Measurements from ENCODE around the gene KHDC1L. TPM values are rescaled to one million over a fixed set of nuclear protein-coding genes. Genes with fewer than 3 reads are reported as not detected.

The KHDC1L gene
- total RNA-seq, 1 experiment from 2014 or later = 0.28 TPM

DNA sequence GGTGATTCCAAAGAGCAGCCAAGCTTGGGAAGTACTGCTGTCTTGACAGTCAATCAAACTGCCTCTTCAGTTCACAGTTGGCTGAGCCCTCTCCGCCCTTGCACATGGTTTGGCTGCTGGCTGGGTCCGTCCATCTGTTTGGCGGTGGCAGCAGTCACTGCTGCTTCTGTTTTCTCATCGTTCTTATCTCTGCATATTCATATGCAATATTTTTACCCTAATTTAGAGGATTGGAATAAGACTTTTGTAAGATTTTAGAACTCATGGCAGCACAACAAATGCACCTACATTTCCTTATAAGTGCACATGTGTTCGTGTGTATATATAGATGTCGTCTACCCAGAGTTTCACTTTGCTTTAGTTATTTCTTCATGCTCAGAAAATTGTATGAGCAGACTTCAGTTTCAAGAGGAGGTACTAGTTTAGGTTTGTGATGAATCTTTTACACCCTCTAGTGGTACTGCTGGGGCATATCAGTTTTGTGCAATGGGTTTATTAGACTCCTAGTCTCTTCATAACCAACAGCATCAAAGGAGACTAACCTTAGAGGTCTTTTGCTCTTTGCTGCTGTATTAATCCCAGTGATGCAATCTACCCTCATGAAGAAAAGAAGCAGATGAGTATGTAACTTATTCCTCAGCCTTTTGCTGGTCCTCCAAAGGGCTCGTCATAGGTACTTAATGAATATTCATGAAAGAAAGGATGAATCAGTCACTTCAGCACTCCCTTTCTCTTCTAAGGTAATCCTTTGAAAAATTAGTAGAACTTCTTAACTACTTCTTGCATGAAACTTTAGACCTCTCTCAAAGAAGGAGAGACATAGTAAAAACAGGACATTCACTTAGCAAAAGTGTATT is 44.3 kb downstream of the KHDC1L start:
- Histone ChIP-seq H3K36me3 (replicated peaks; ENCODE audit: control insufficient read depth, insufficient read depth, low read length) (no peaks in the 10 kb centered on the region), H3K27me3 (ENCODE audit: control insufficient read depth, insufficient read depth, low read length) (no peaks in the 10 kb centered on the region), H3K4me3 (ENCODE audit: insufficient read depth, low read depth, low read length) (no peak overlapping the region)
- peak; percentile 32 for DNase-seq

DNA sequence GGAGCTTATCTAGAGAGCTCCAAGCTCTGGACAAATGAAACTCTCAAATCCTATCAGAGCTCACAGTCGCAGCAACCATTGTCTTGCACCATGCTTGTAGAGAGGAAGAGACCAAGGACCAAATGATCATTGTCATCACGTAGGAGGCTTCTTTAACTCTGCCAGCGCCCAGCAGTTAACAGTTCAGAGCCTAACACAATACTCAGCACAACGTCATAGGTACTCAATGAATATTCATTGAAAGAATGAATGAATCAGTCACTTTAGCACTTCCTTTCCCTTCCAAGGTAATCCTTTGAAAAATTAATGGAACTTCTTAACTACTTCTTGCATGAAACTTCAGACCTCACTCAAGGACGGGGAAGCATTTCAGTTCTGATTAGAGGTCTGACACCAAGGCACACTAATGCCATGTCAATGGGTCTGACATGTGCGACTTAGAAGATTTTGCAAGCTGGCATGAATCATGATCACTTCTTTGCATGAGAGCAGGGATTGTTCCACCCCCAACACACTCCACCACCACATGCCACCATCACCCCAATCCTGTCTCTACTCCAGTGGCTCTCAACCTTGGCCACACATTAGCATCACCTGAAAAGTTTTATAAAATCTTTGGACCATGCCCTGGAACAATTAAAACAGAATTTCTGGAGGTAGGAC is 45.1 kb downstream of the KHDC1L start:
- DNase-seq = no peak
- H3K4me3 ChIP-seq (ENCODE audit: insufficient read depth, low read depth, low read length) = no peak overlapping the region
- H3K27me3 ChIP-seq (ENCODE audit: control insufficient read depth, insufficient read depth, low read length) = no peaks in the 10 kb centered on the region
- no peaks in the 10 kb centered on the region for H3K36me3 ChIP-seq (replicated peaks; ENCODE audit: control insufficient read depth, insufficient read depth, low read length)

DNA sequence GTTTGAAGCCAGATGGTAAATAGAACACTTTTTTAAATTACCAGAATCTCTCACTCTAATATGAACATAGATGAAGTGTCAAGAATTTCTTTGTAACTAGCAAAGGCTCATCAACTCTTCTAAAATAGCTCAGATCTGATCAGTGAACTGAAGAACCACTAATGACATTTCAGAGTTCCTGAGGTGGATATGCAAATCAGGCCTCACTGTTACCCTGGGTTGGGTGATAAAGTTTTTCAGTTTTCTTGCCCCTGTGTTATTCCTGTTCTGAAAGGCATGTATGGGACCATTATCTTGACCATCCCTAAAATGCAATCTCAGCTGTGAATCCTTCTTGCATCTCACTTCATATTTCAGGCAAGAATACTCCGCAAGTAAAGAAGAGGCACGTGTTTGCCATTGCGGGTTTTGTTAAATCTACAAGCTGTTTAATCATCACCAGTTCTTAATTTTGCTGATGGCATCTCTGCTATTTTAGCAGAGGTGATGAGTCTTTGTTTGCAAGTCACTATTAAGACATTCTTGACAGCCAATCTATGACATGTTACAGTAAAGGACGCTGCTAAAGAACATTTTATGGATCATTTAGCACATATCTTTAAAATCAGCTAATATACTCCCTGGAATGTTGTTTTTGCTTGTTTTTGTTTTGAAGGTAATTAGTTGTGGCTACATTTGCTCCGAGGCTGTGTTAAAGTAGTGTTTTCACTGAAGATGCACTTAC is 47.9 kb downstream of the KHDC1L start:
- H3K36me3 ChIP-seq (replicated peaks; ENCODE audit: control insufficient read depth, insufficient read depth, low read length) = no peaks in the 10 kb centered on the region
- DNase-seq = no peak
- H3K27me3 ChIP-seq (ENCODE audit: control insufficient read depth, insufficient read depth, low read length) = no peaks in the 10 kb centered on the region
- no peak overlapping the region for H3K4me3 ChIP-seq (ENCODE audit: insufficient read depth, low read depth, low read length)

DNA sequence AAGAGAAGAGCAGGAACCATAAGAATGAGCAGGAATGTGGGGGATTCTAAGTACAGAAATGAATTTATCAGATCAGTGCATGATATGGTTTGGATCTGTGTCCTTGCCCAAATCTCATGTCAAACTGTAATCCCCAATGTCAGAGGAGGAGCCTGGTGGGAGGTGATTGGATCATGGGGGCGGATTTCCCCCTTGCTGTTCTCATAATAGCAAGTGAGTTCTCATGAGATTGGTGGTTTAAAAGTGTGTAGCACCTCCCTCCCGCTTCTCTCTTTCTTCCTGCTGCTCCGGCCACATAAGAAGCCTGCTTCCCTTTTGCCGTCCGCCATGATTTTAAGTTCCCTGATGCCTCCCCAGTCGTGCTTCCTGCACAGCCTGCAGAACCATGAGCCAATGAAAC is 49.2 kb downstream of the KHDC1L start:
- DNase-seq = no peak
- Histone ChIP-seq H3K36me3 (replicated peaks; ENCODE audit: control insufficient read depth, insufficient read depth, low read length) (no peaks in the 10 kb centered on the region), H3K4me3 (ENCODE audit: insufficient read depth, low read depth, low read length) (no peak overlapping the region), H3K27me3 (ENCODE audit: control insufficient read depth, insufficient read depth, low read length) (no peaks in the 10 kb centered on the region)

DNA sequence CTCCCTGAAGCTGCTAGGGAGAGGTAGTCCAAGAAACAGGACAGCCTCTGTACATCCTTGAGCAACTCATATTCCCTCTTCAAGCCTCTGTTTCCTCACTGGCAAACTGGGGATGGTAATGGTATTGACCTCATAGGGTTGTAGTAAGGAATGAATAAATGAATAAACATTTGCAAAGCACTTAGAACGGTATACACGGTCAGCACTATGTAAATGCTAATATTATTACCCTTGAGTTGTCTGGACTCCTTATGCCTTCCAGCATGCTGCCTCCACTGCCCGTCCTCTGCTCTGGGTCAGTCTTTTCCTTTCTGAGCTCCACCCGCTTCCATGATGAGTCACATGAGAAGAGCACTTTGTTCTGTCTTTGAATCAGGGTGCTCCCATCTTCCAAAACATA is 50.6 kb downstream of the KHDC1L start:
- Histone ChIP-seq H3K27me3 (ENCODE audit: control insufficient read depth, insufficient read depth, low read length) (no peaks in the 10 kb centered on the region), H3K4me3 (ENCODE audit: insufficient read depth, low read depth, low read length) (no peak overlapping the region), H3K36me3 (replicated peaks; ENCODE audit: control insufficient read depth, insufficient read depth, low read length) (no peaks in the 10 kb centered on the region)
- no peak for DNase-seq

Other genes with a start within 250 kb of the KHDC1L start
- 3.3 and 4.5 TPM in 2 replicates for gene KHDC1, start 37.7 kb upstream of the KHDC1L start, total RNA-seq (2014; rRNA removed; shearing (Covaris generic))
- 0.97 and 2.1 TPM in 2 replicates for gene DPPA5, start 128.8 kb upstream of the KHDC1L start, total RNA-seq (2014; rRNA removed; shearing (Covaris generic))
- 0.87 TPM in 1 of 2 replicates, not detected in the other for gene KHDC3L, start 137.2 kb upstream of the KHDC1L start, total RNA-seq (2014; rRNA removed; shearing (Covaris generic))
- gene OOEP, start 144.4 kb upstream of the KHDC1L start, total RNA-seq (2014; rRNA removed; shearing (Covaris generic)) = not detected in 2 replicates
- gene DDX43, start 169.3 kb upstream of the KHDC1L start, total RNA-seq (2014; rRNA removed; shearing (Covaris generic)) = 0.07 and 0.15 TPM in 2 replicates
- gene CGAS, start 226.8 kb upstream of the KHDC1L start, total RNA-seq (2014; rRNA removed; shearing (Covaris generic)) = 0.55 and 0.76 TPM in 2 replicates
- 50.9 and 58.9 TPM in 2 replicates for gene MTO1, start 236.2 kb upstream of the KHDC1L start, total RNA-seq (2014; rRNA removed; shearing (Covaris generic))